ENCODE results near the gene SUPT5H. TPM values are rescaled to one million over a fixed set of nuclear protein-coding genes. Genes with fewer than 3 reads are reported as not detected.

The SUPT5H gene
- total and polyA plus RNA-seq, 2 of the 8 experiments (the other 6 are each of a cell fraction or from before 2014, with no cell fraction given) = 77.8 to 111 TPM

- H3K18ac ChIP-seq (ENCODE audit: extremely low read depth, low read length) = no peak overlapping the region
- no peaks in the 10 kb centered on the region for H3K79me1 ChIP-seq (ENCODE audit: low read depth, low read length)
- H3K14ac ChIP-seq (ENCODE audit: insufficient read length) = no peak overlapping the region
- no peak overlapping the region for H3K27ac ChIP-seq (ENCODE audit: low read depth, low read length)
- no peak overlapping the region for H3K4ac ChIP-seq (replicated peaks; ENCODE audit: insufficient read length, low read depth, low read length)
- FAIRE-seq (no peak), DNase-seq (ENCODE audit: low read depth in 1 of 2, low spot score in 2 of 2) (no peak)
- no peak overlapping the region for H3K4me2 ChIP-seq (ENCODE audit: insufficient read depth in 1 of 2, low read depth in 2 of 2, low read length in 2 of 2)
- H3K4me1 ChIP-seq (replicated peaks in 1 of 4; ENCODE audit: control insufficient read depth in 3 of 4, insufficient read depth in 4 of 4, low read length in 3 of 4) = peaks cover 0 to 4% (median 0%) of the 10 kb centered on the region in 4 experiments; a peak in 2 of 7 replicates
- no peak overlapping the region for H3K56ac ChIP-seq (replicated peaks; ENCODE audit: insufficient read length, low read depth, low read length)
- H3K23me2 ChIP-seq (ENCODE audit: low read depth, low read length) = peaks cover 7% of the 10 kb centered on the region
- H3K9me3 ChIP-seq (ENCODE audit: insufficient read depth in 2 of 2, low read depth in 1 of 2, low read length in 1 of 2) = peaks cover 0 to 6% of the 10 kb centered on the region in 2 experiments; a peak in 1 of 4 replicates
- no peak overlapping the region for H2AFZ ChIP-seq (ENCODE audit: low read length)
- no peak overlapping the region for H4K5ac ChIP-seq (ENCODE audit: insufficient read length, low read depth, low read length)
- no peak overlapping the region for H3K9ac ChIP-seq (replicated peaks in 1 of 4; ENCODE audit: extremely low read depth in 1 of 4, low read depth in 3 of 4, low read length in 3 of 4)
- no peak overlapping the region for H4K8ac ChIP-seq (ENCODE audit: extremely low read depth, insufficient read depth, low read length)
- no peak overlapping the region for H4K91ac ChIP-seq (replicated peaks; ENCODE audit: insufficient read length, low read length)
- no peak overlapping the region for H2BK12ac ChIP-seq (ENCODE audit: low read depth, low read length)
- no peak overlapping the region for H2BK5ac ChIP-seq (ENCODE audit: low read depth, low read length)
- no peak overlapping the region for H3K23ac ChIP-seq (ENCODE audit: insufficient read length)
- no peak overlapping the region for H2BK120ac ChIP-seq (replicated peaks; ENCODE audit: low read depth, low read length)
- H2AK5ac ChIP-seq (ENCODE audit: low read depth, low read length) = no peak overlapping the region
- H2BK20ac ChIP-seq (ENCODE audit: low read length) = no peak overlapping the region
- ChIA-PET CTCF (ENCODE audit: partially characterized antibody) (interaction anchor here (0.8 to 1.2 kb wide), 3 partner anchors 9 to 35 kb away, joined by 3 to 4 read pairs (median 3); no protein-coding TSS in a partner anchor), POLR2A (ENCODE audit: partially characterized antibody) (interaction anchor here (0.6 to 1.6 kb wide), 6 partner anchors 8 to 77 kb away, joined by 3 to 7 read pairs (median 3); no protein-coding TSS in a partner anchor)
- no peaks in the 10 kb centered on the region for H3K79me2 ChIP-seq (ENCODE audit: control insufficient read depth in 1 of 2, insufficient read depth in 2 of 2, low read length in 2 of 2)
- 87% methylated on average over 2 of the region's 2 CpGs; no CpG with 5 or more reads in 1 of the 2 experiments for WGBS, 2 experiments (ENCODE audit: extremely low coverage in 1 of 2, insufficient coverage in 1 of 2, insufficient read length in 1 of 2, insufficient replicate concordance in 2 of 2, low coverage in 1 of 2, low lambda C conversion rate in 2 of 2, missing lambda C conversion rate in 1 of 2)
- H3K36me3 ChIP-seq (ENCODE audit: control insufficient read depth in 2 of 4, insufficient read depth in 4 of 4, low read length in 3 of 4) = no peaks in the 10 kb centered on the region
- H3K4me3 ChIP-seq (ENCODE audit: extremely low read depth in 1 of 4, insufficient read depth in 2 of 4, low read depth in 3 of 4, low read length in 4 of 4) = no peak overlapping the region
- peaks cover 0 to 3% of the 10 kb centered on the region in 2 experiments for H4K20me1 ChIP-seq (replicated peaks in 1 of 2; ENCODE audit: control insufficient read depth in 1 of 2, insufficient read depth in 2 of 2, low read length in 2 of 2)
- H2BK15ac ChIP-seq (ENCODE audit: low read length) = no peak overlapping the region
- H3K27me3 ChIP-seq (replicated peaks in 1 of 4; ENCODE audit: control insufficient read depth in 3 of 4, extremely low read depth in 1 of 4, insufficient read depth in 3 of 4, low read length in 3 of 4) = peaks cover 25 to 51% (median 47%) of the 10 kb centered on the region in 4 experiments
- TF ChIP-seq ATF2 (IDR thresholded peaks at IDR 0.05; ENCODE audit: low read length) (no peak), ZNF274 (IDR thresholded peaks at IDR 0.05; ENCODE audit: borderline replicate concordance, extremely low read depth, low read length) (no peak), KDM4A (IDR thresholded peaks at IDR 0.05; ENCODE audit: low read depth, low read length, severe bottlenecking) (no peak), PHF8 (conservative IDR thresholded peaks at IDR 0.05; ENCODE audit: low read depth, low read length) (no peak), SUZ12 (IDR thresholded peaks at IDR 0.05; ENCODE audit: low read length) (no peak), RBBP5 (IDR thresholded peaks at IDR 0.05; ENCODE audit: borderline replicate concordance, low read depth, low read length) (no peak), JUND (IDR thresholded peaks at IDR 0.05; ENCODE audit: low read length) (no peak), POLR2AphosphoS5 (IDR thresholded peaks at IDR 0.05; ENCODE audit: low read depth, low read length) (no peak), POU5F1 (IDR thresholded peaks at IDR 0.05; ENCODE audit: low read depth, low read length) (no peak), EP300 (IDR thresholded peaks at IDR 0.05; ENCODE audit: borderline replicate concordance in 1 of 2, low read depth in 2 of 2, low read length in 2 of 2) (no peak), CBX8 (IDR thresholded peaks at IDR 0.05; ENCODE audit: borderline replicate concordance, low read depth, low read length) (no peak), YY1 (IDR thresholded peaks at IDR 0.05; ENCODE audit: low read depth, low read length) (no peak)
These were observed 63.9 kb downstream of the SUPT5H start for GRCh38 chr19:39509233-39509632.

Measured in H1 (cell line).